NCI-H1048 (cell line): ENCODE results near the gene AASDH.

Source experiments
- DNase-seq: peaks from one replicate; lab custom pipeline; 2025; lab: John Stamatoyannopoulos, UW

AASDH gene

DNA sequence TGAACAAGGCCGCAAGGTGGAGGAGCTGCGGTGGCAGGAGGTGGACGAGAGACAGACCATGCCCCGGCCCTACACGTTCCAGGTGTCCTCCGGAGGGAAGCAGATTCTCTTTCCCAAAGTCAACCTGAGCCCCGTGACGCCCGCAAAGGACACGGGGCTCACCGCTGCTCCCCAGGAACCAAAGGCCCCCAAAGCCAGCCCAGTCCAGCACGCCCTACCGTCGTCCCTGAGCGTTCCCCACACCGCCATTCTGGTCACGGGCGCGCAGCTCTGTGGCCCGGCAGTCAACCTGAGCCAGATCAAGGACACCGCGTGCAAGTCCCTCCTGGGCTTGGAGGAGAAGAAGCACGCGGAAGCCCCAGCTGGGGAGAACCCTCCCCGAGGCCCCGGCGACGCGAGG, 72.2 kb downstream of the AASDH start:
- DNase-seq, result no peak

DNA sequence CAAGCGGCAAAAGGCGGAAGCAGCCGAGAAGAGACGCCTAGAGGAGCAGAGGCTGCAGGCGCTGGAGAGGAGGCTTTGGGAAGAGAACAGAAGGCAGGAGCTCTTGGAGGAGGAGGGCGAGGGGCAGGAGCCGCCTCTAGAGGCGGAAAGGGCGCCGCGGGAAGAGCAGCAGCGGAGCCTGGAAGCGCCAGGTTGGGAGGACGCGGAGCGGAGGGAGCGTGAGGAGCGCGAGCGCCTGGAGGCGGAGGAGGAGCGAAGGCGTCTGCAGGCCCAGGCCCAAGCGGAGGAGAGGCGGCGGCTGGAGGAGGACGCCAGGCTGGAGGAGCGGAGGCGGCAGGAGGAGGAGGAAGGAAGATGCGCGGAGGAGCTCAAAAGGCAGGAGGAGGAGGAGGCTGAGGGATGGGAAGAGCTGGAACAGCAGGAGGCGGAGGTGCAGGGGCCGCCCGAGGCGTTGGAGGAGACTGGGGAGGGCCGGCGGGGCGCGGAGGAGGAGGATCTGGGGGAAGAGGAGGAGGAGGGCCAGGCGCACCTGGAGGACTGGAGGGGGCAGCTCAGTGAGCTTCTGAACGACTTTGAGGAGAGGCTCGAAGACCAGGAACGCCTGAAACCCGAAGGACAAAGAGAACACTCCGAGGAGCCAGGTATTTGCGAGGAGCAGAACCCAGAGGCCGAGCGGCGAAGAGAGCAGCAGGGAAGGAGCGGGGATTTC, 72.9 kb downstream of the AASDH start:
- DNase-seq, result no peak

DNA sequence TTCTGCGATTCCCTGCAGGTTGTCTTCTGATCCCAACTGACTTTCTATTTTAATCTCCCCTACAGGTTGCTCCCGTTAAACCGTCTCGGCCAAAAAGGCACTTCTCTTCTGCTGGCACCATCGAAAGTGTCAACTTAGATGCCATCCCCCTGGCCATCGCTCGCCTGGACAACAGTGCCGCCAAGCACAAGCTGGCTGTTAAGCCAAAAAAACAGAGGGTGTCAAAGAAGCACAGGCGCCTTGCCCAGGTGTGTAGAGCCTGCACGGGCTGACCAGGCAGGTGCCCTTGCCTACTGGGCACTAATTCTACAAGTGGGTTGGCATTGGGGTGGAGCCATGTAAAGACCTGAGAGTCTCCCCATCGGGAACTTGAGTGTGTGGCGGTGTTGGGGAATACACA, 74.2 kb downstream of the AASDH start:
- DNase-seq, result no peak

DNA sequence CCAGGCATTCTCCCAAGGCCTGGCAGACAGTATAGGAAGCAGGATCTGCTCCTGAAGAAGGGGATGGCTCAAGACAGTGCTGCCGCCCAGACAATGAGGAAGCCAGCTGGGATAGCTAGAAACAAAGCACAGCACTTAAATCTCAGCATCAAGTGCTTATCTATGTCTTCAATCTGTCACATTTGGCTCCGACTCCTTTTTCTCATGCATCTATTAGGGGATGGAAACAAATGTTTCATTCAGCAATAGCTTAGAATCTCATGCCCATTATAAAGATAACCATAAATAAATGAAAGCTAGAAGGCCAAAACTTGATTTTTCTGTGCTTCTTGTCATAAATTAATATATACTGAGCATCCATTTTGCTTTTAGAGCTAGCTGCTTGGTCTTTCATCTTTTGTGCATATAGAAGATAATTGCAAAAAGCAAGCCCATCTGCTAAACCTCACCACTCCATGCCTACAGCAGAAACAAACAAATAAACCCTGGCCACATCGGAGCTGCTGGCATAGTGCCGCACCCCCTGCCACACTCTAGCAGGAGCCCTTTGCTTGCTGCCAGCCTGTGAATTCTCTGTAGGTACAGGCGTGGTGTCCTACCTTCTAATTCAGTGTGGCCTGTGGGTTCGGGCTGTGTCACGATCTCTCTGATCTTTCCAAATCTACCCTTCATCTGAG, 75.9 kb downstream of the AASDH start:
- DNase-seq, result no peak

DNA sequence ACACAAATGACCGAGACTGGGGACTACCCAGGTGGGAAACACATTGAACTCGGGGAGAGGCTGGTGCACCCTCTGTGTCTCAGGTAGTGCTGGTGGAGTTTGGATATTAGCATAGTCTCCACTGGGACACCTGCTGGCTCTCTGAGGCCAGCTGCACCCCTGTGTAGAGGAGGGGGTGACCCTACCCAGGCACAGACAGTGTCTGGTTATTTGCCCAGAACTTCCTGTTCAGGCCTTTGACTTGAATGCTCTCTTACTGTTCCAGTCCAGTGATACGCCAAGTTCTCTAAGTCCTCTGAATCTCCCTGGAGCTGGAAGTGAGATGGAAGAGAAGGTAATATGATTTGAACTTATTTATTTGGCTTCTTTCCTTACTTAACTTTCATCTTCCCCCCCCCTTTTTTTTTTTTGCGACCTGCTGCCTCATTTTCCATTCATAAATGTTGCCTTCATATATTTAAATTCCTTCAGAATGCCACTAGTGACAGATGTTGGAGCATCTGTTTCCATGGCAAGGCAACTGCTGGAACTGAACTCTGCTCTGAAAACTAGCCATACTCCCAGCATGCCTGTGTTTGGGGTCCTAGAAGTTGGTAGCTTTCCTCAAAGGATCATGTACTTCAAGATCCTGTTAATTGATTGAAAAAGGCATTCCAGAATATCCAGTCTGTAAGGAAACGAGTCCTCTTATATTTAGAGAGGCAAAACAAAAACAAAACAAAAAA, 76.7 kb downstream of the AASDH start:
- DNase-seq, result no peak

DNA sequence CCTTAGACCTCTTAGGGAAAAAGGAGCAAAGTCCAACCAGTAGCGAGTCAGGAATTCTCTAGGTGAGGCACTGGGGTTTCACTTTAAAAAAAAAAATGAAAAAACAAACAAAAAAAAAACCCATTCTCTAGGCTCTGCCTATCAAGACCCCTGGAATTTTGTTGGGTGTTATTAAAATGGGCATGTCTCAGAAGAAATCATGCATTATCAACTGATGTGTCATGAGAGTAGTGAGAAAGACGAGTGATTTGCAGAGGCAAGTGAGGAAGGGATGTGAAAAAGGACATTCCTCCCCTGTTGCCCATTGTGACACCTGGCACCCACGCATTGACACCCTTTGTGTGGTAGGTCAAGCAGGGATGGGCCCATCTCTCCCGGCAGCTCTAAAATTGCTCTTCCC, 78.9 kb downstream of the AASDH start:
- no peak for DNase-seq

DNA sequence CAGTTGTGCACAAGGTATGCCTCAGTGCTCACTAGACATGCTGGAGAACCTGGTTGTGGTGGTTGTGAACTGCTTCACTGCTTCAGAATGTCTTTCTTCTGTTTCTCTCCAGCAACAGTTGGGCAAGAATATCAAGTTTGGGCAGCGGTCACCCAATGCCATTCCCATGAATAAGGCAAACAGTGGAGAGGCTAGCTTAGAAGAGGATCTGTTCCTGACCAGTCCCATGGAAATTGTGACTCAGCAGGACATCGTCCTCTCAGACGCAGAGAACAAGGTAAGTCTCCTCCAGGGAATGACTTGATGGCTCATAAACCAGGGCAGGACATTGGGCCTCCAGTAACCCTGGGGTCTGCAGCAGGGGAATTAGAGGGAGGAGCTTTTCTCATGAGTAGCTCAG, 79.9 kb downstream of the AASDH start:
- DNase-seq, result no peak

DNA sequence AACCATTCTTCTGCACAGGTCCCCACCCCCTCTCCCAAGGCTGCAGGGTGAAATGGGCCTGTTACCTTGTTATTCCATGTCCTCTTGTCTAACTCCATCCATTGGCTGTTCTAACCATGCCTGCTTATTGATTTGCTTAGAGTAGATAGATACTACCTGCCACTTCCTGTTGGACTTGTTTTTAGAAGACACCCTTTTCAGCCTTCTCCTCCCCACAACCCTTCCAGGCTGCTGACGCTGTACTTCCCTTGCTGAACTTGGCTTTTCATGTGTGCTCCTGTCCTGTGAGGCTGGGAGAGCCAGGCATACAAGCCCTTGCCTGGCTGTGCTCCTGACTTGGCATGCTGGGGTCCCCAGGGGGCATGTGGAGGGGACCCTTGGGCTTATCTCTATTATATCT, 81.9 kb downstream of the AASDH start:
- DNase-seq, result no peak

DNA sequence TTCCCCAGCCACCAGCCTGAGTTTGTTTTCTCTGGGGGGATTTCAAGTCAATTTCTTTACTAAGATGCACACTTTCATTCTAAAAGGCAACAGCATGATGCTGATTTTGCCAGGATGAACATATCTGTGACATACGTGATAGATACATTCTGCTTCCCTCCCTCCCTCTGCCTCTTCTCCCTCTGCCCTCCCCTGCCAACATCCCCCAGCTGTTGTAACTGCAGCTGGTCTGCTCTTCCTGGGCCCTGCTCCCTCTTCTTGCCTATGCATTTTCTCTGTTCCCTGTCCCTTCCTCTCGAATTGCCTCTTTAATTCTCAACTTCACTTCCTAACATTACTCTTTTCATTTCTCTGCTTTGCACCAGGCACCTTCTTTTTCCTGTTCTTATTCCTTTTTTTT, 83.4 kb downstream of the AASDH start:
- no peak for DNase-seq

DNA sequence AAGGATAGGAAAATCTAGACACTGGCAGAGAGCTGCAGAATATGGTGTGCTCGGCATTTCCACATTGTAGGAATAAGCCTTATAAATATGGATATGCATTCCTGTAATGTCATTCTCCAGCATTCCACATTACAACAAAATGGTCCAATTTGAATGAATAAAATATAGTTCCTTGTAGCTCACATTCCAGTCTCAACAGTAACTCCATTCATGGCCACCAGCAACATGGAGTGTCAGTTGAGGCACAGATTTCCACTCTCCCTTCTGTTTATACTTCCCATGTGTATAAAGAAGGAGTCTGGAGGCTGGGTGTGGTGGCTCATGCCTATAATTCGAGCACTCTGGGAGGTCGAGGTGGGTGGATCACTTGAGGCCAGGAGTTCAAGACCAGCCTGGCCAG, 84.5 kb downstream of the AASDH start:
- peak; percentile 35 for DNase-seq

DNA sequence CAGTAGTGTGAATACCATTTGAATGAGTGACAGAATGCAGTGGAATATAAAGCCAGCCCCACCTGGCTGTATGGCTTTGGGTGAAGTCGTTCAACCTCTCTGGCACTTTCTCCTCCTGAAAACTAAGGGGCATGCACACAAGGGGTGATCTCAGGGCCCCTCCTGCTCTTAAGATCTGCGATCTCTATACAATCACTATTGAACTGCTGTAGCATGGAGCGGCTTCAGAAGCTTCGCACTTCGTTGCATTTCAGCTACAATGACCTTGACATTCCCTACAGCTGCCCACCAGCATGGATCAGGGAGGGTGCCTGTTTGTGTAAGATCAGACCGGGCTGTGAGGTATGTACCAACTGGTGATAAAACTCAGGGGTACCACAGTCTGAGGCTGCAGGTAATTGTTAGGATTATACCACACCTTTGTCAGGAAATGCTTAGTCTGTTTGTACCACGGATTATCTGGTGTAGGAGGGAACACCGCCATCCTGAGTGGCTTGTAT, 85.2 kb downstream of the AASDH start:
- DNase-seq, result no peak

DNA sequence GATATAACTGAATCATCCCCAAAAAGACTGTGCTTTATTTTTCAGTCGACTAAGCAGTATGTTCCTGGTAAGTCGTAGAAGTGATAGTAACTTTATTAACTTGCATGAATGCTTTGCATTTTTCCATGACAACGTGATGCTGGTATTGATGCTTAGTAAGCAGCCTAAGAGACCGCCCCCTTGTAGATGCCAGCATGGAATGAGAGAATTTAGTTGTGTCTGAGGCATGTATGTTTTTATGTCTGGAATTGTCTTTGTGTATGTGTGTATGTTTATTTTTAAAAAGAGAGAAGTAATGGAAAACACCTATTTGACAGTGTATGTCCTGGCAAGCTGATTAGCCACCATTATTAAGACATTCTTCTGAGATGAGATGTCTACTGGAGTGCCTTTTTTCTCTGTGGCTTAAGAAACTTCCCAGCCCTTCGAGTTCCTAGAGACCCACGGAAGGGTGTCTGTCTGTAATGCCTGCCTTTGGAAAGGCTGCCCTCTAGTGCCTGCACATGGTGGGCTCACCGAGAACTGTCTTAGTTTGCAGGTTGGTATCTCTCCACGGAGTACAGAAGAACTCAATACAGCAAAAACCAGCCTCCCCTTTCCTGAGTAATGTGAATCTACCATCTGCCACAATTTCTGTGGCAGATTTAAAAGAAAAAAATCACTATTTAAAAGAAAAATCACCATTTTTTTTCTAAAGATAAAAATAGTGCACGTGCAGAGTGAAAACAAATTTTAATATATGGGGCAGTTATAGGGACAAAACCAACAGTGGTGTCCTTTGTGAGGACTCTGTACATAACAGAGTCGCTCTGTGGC, 85.9 kb downstream of the AASDH start:
- DNase-seq, result peak; percentile 11

DNA sequence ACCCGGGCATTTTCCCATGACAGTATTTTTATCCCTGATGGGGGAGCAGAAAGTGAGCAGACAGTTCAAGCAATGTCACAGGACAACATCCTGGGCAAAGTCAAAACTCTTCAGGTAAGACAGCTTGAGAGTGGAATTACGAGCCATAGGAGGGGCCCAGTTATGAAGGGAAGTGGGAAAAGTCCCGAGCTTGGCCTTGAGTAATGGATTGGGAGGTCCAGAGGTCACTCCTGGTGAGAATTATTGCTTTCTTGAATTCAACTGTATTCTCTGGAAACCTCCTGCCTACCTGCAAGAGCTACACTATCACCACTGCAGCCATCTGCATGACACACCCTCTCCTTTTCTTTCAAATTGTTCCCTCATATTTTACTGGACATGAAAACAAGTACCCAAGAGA, 89.1 kb downstream of the AASDH start:
- DNase-seq, result no peak

DNA sequence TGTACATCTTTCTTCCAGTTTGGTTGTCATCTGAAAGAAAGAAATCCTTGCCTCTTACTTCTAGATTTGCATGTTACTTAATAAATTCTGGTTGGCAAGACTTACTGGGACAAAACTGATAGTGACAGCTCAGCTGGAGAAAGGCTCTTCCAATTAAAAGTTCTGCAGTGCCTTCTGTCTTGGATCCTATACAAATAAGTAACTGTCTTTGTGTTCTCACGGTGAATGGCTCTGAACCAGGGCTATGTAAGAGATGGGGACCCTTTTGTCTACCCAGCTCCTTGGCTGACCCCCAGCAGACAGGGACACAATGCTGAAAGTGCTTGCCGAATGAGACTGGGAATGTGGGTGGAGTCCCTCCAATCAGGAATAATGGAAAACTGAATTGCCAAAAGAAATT, 89.5 kb downstream of the AASDH start:
- no peak for DNase-seq

DNA sequence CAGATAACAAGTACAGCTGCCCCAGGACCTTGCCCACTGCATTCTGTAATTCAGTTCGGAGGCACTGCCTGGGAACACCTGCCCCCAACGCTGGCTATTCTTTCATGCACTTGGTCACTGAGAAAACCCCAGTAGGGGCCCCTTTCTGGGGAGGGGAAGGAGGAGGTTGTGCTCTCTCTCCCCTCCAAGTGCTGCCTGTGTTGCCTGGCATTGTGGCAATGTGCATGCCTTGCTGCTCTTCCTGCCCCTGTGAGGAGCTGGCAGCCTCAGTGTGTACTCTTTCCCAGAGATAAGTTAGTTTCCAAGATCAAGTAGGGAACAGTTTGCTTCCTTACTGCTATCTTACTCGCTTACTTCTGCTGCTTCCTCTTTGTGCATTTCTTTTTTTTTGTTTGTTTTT, 90.8 kb downstream of the AASDH start:
- DNase-seq, result no peak

DNA sequence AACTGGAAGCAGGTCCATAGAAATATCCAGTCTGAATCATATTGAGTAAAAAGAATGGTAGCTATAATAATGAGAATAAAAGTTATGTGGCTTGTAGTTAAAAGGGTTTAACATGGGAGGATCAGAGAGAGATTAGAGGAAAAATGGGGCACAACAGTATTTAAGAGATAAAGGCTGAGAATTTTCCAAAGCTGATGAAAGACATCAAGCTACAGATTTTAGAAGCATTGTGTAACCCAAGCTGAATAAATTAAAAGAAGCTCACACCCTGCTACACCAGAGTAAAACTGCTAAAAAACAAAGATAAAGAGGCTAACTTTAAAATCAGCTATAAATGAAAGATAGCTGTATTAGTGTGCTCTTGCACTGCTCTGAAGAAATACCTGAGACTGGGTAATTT, 94.2 kb downstream of the AASDH start:
- DNase-seq, result no peak

DNA sequence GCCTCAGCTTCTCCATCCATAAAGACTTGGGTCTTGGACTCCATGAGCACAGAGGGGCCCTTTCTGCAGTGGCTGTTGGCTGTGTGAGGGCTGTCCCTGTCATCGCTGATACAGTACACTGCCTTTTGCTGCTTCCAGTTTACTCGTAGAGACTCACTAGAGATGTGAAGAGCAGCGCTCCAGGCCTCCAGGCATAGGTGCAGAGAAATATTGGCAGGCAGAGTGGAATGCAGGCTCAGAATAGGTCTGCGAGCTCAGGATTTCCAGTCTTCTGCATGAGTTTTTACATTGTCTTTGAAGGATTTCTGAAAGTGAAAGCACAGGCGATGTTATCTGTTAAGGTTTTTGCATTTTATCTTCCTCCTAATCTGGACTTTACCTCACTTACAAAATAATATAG, 97.4 kb downstream of the AASDH start:
- no peak for DNase-seq

DNA sequence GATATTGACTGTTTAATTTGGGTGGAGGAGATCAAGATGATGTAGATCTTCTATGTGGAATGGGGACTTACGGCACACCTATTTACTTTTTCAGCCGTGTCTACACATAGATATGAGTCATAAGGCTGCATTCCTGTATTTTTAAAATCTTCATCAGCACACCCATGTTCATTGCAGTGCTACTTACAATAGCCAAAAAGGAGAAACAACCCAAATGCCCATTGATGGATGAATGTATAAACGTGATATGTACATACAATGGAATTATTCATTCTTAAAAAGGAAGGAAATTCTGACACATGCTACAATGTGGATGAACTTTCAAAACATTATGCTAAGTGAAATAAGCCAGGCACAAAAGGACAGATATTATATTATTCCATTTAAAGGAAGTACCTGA, 98.6 kb downstream of the AASDH start:
- no peak for DNase-seq
